ENCODE measurements around the gene MYO7B. TPM values are rescaled to one million over a fixed set of nuclear protein-coding genes. Genes with fewer than 3 reads are reported as not detected.

Gene MYO7B
- total and polyA plus RNA-seq, 8 donors = under 0.01 to 155 (median 0.48) TPM; not detected in 2

- peak overlapping the region in 4 of 5 donors; percentile 30 to 67 (median 42) for H3K27ac ChIP-seq
- 76 to 87% (median 86%) methylated on average over 4 of the region's 4 CpGs for WGBS, 5 donors
- no peaks in the 10 kb centered on the region for H3K27me3 ChIP-seq
- peaks cover 14 to 27% (median 25%) of the 10 kb centered on the region in 4 donors for H3K36me3 ChIP-seq
- H3K9me3 ChIP-seq = no peaks in the 10 kb centered on the region
- H3K4me1 ChIP-seq = peaks cover 11 to 45% (median 25%) of the 10 kb centered on the region in 4 donors
- intact Hi-C loops (cut with DNase I; ENCODE audit: low total_unique reads) = no loop called here
- TF ChIP-seq POLR2AphosphoS5 (IDR thresholded peaks at IDR 0.05) = no peak
- TF ChIP-seq POLR2A (IDR thresholded peaks at IDR 0.05) = no peak
- TF ChIP-seq EP300 (IDR thresholded peaks at IDR 0.05) = no peak
- no peak for TF ChIP-seq CTCF (IDR thresholded peaks at IDR 0.05)
- DNase-seq = no peak
- H3K4me3 ChIP-seq = no peak overlapping the region
Observed at GRCh38 chr2:127508023-127508630, 27.4 kb upstream of the MYO7B start.

GRCh38 chr2:127508631-127509034 is 26.9 kb upstream of the MYO7B start:
- H3K27ac ChIP-seq = peak overlapping the region in 4 of 5 donors; percentile 30 to 67 (median 42)
- no peaks in the 10 kb centered on the region for H3K9me3 ChIP-seq
- H3K4me3 ChIP-seq = no peak overlapping the region
- WGBS, 5 donors = 12 to 21% (median 17%) methylated on average over 3 of the region's 3 CpGs
- intact Hi-C loops (cut with DNase I; ENCODE audit: low total_unique reads) = no loop called here
- DNase-seq = peak; percentile 53 to 56
- no peak for TF ChIP-seq EP300 (IDR thresholded peaks at IDR 0.05)
- TF ChIP-seq CTCF (IDR thresholded peaks at IDR 0.05) = no peak
- TF ChIP-seq POLR2AphosphoS5 (IDR thresholded peaks at IDR 0.05) = peak in 1 of 3 donors; percentile 53
- peaks cover 11 to 48% (median 25%) of the 10 kb centered on the region in 4 donors for H3K4me1 ChIP-seq
- H3K36me3 ChIP-seq = peaks cover 11 to 23% (median 20%) of the 10 kb centered on the region in 4 donors
- H3K27me3 ChIP-seq = no peaks in the 10 kb centered on the region

- TF ChIP-seq EP300 (IDR thresholded peaks at IDR 0.05) = no peak
- TF ChIP-seq CTCF (IDR thresholded peaks at IDR 0.05) = no peak
- no peak for TF ChIP-seq POLR2A (IDR thresholded peaks at IDR 0.05)
- no peak for TF ChIP-seq POLR2AphosphoS5 (IDR thresholded peaks at IDR 0.05)
- WGBS, 5 donors = 78 to 88% (median 86%) methylated on average over 2 of the region's 2 CpGs
- DNase-seq = no peak
- H3K4me1 ChIP-seq = peaks cover 11 to 55% (median 25%) of the 10 kb centered on the region in 4 donors
- H3K27ac ChIP-seq = no peak overlapping the region
- no peaks in the 10 kb centered on the region for H3K27me3 ChIP-seq
- intact Hi-C loops (cut with DNase I; ENCODE audit: low total_unique reads) = no loop called here
- no peaks in the 10 kb centered on the region for H3K9me3 ChIP-seq
- H3K36me3 ChIP-seq = peaks cover 3 to 22% (median 19%) of the 10 kb centered on the region in 4 donors
- H3K4me3 ChIP-seq = no peak overlapping the region
Observed at GRCh38 chr2:127510073-127510472, 25.4 kb upstream of the MYO7B start.

GRCh38 chr2:127511090-127511695 is 24.3 kb upstream of the MYO7B start:
- Histone ChIP-seq H3K9me3 (no peaks in the 10 kb centered on the region), H3K4me1 (peaks cover 12 to 63% (median 33%) of the 10 kb centered on the region in 4 donors), H3K36me3 (peaks cover 0 to 25% (median 23%) of the 10 kb centered on the region in 4 donors), H3K27ac (peak overlapping the region in 1 of 5 donors; percentile 1), H3K27me3 (no peaks in the 10 kb centered on the region), H3K4me3 (no peak overlapping the region)
- DNase-seq = no peak
- TF ChIP-seq POLR2AphosphoS5 (IDR thresholded peaks at IDR 0.05) (no peak), POLR2A (IDR thresholded peaks at IDR 0.05) (no peak), EP300 (IDR thresholded peaks at IDR 0.05) (no peak), CTCF (IDR thresholded peaks at IDR 0.05) (no peak)
- WGBS, 5 donors = 80 to 89% (median 83%) methylated on average over 6 of the region's 6 CpGs
- intact Hi-C loops (cut with DNase I; ENCODE audit: low total_unique reads) = no loop called here

Data from stomach (tissue), 9 donors.